Measurements from ENCODE around the gene GABRA6. TPM values are rescaled to one million over a fixed set of nuclear protein-coding genes. Genes with fewer than 3 reads are reported as not detected.

The GABRA6 gene
- total RNA-seq, 1 donor from 2014 or later, result not detected

- no peak for TF ChIP-seq CTCF (IDR thresholded peaks at IDR 0.05; ENCODE audit: insufficient read depth, low read length, poor library complexity, severe bottlenecking)
- H3K4me3 ChIP-seq (ENCODE audit: low read depth, low read length), result no peak overlapping the region
- DNase-seq (ENCODE audit: low read depth), result no peak
Measured at GRCh38 chr5:161663431-161663830, 22.1 kb upstream of the GABRA6 start.

DNA sequence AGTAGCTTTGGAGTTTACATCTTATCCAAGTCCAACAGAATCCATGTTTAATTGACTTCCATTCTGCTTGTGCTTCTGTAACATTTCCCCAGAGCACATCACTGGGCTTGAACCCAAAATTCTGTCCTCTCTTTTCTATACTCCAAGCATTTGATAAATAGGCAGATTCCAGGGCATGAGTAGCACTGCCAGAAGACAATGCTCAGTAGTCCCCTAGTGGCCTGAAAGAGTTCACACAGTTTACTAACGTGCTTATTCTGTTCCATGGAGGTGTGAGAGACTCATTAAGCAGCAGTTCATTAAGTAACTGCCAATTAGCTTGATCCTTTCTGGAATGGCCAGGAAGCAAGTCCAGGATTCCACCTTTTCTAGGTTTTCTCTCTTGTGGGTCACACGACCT is 9.4 kb upstream of the GABRA6 start:
- Histone ChIP-seq H3K4me3 (ENCODE audit: low read depth, low read length) (no peak overlapping the region), H3K27me3 (ENCODE audit: control insufficient read depth, insufficient read depth, low read length) (no peaks in the 10 kb centered on the region), H3K36me3 (ENCODE audit: control insufficient read depth, insufficient read depth, low read length) (no peaks in the 10 kb centered on the region)
- TF ChIP-seq CTCF (IDR thresholded peaks at IDR 0.05; ENCODE audit: insufficient read depth, low read length, poor library complexity, severe bottlenecking), result peak; percentile 62
- DNase-seq (ENCODE audit: low read depth), result no peak

More at GRCh38 chr5:161663431-161663830, 22.1 kb upstream of the GABRA6 start:
- no peaks in the 10 kb centered on the region for H3K36me3 ChIP-seq (ENCODE audit: control insufficient read depth, insufficient read depth, low read length)
- H3K27me3 ChIP-seq (ENCODE audit: control insufficient read depth, insufficient read depth, low read length), result no peaks in the 10 kb centered on the region

DNA sequence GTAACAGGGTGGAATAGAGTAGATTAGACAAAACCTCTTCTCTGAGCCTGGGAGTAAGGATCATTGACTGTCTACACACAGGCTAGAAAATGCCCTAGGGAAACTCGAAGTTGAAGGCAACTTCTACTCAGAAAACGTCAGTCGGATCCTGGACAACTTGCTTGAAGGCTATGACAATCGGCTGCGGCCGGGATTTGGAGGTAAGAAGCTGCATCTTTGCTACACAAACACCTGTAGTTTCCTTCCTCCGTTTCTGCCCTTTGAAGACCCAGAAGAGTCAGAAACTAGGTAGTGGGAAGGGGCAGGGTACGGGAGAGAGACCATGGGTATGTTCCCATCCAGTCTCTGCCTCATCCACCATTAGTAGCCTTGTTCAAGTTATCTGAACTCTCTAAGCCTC is 628 bp downstream of the GABRA6 start:
- H3K4me3 ChIP-seq (ENCODE audit: low read depth, low read length), result no peak overlapping the region
- no peak for DNase-seq (ENCODE audit: low read depth)
- no peak for TF ChIP-seq CTCF (IDR thresholded peaks at IDR 0.05; ENCODE audit: insufficient read depth, low read length, poor library complexity, severe bottlenecking)
- H3K36me3 ChIP-seq (ENCODE audit: control insufficient read depth, insufficient read depth, low read length), result no peaks in the 10 kb centered on the region
- H3K27me3 ChIP-seq (ENCODE audit: control insufficient read depth, insufficient read depth, low read length), result no peaks in the 10 kb centered on the region

DNA sequence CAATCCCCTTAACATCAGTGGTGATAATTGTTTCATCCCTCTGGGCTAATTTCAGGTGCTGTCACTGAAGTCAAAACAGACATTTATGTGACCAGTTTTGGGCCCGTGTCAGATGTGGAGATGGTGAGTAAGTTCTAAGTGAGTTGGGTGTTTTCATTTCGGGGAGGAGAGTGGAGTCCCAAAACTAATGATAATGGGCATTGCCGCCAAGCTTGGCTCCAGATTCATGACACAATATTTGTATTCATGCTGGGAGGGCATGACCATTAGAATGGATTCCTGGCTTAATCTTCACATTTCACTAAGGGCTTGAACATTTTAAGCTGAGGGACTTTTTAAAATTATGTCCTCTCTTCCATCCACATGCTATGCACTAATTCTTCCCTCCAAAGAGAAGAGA is 1.4 kb downstream of the GABRA6 start:
- no peak for TF ChIP-seq CTCF (IDR thresholded peaks at IDR 0.05; ENCODE audit: insufficient read depth, low read length, poor library complexity, severe bottlenecking)
- no peak overlapping the region for H3K4me3 ChIP-seq (ENCODE audit: low read depth, low read length)

GRCh38 chr5:161687316-161687715 is 1.8 kb downstream of the GABRA6 start:
- no peak for DNase-seq (ENCODE audit: low read depth)
- no peak for TF ChIP-seq CTCF (IDR thresholded peaks at IDR 0.05; ENCODE audit: insufficient read depth, low read length, poor library complexity, severe bottlenecking)
- Histone ChIP-seq H3K4me3 (ENCODE audit: low read depth, low read length) (no peak overlapping the region), H3K36me3 (ENCODE audit: control insufficient read depth, insufficient read depth, low read length) (no peaks in the 10 kb centered on the region), H3K27me3 (ENCODE audit: control insufficient read depth, insufficient read depth, low read length) (no peaks in the 10 kb centered on the region)

More for the DNA sequence above, 1.4 kb downstream of the GABRA6 start:
- H3K36me3 ChIP-seq (ENCODE audit: control insufficient read depth, insufficient read depth, low read length), result no peaks in the 10 kb centered on the region
- H3K27me3 ChIP-seq (ENCODE audit: control insufficient read depth, insufficient read depth, low read length), result no peaks in the 10 kb centered on the region
- DNase-seq (ENCODE audit: low read depth), result no peak

GRCh38 chr5:161691911-161692310 is 6.4 kb downstream of the GABRA6 start:
- Histone ChIP-seq H3K4me3 (ENCODE audit: low read depth, low read length) (no peak overlapping the region), H3K36me3 (ENCODE audit: control insufficient read depth, insufficient read depth, low read length) (no peaks in the 10 kb centered on the region), H3K27me3 (ENCODE audit: control insufficient read depth, insufficient read depth, low read length) (no peaks in the 10 kb centered on the region)
- TF ChIP-seq CTCF (IDR thresholded peaks at IDR 0.05; ENCODE audit: insufficient read depth, low read length, poor library complexity, severe bottlenecking), result no peak
- no peak for DNase-seq (ENCODE audit: low read depth)

All from kidney epithelial cell (primary cell).